NCI-H82 (cell line): ENCODE measurements around the gene PFDN2.

Experiments
- DNase-seq: peaks from one replicate; lab custom pipeline; 2025; lab: John Stamatoyannopoulos, UW

PFDN2 gene

GRCh38 chr1:161099090-161099802 is 18.6 kb downstream of the PFDN2 start:
- DNase-seq, result peak; percentile 44

GRCh38 chr1:161098210-161099068 is 19.4 kb downstream of the PFDN2 start, which contains the start of gene KLHDC9:
Gene KLHDC9 (plus strand): TSS chr1:161098361. CDS start chr1:161098536, 175 bp downstream.
- DNase-seq, result peak; percentile 95

- peak; percentile 53 for DNase-seq
These were observed 21.3 kb downstream of the PFDN2 start for GRCh38 chr1:161096530-161096929.

- DNase-seq, result no peak
These were observed 21.8 kb downstream of the PFDN2 start for GRCh38 chr1:161096015-161096414.

GRCh38 chr1:161095230-161095629 is 22.6 kb downstream of the PFDN2 start:
- no peak for DNase-seq

GRCh38 chr1:161094481-161094880 is 23.4 kb downstream of the PFDN2 start:
- DNase-seq, result no peak

- DNase-seq, result no peak
These were observed 25.2 kb downstream of the PFDN2 start for GRCh38 chr1:161092621-161093028.

- no peak for DNase-seq
These were observed 25.9 kb downstream of the PFDN2 start for GRCh38 chr1:161091796-161092507.

- DNase-seq, result no peak
These were observed 26.7 kb downstream of the PFDN2 start for GRCh38 chr1:161091093-161091492.

GRCh38 chr1:161090617-161091016 is 27.2 kb downstream of the PFDN2 start:
- no peak for DNase-seq

GRCh38 chr1:161089938-161090337 is 27.9 kb downstream of the PFDN2 start:
- DNase-seq, result no peak

- no peak for DNase-seq
These were observed 28.4 kb downstream of the PFDN2 start, which contains the start of gene NECTIN4 for GRCh38 chr1:161089251-161089924. Gene NECTIN4 (minus strand): TSS chr1:161089558. CDS start chr1:161089296, 262 bp downstream.

GRCh38 chr1:161088587-161089110 is 29.2 kb downstream of the PFDN2 start:
- DNase-seq, result no peak

GRCh38 chr1:161086457-161086856 is 31.4 kb downstream of the PFDN2 start:
- DNase-seq, result no peak

GRCh38 chr1:161085165-161085564 is 32.7 kb downstream of the PFDN2 start:
- DNase-seq, result peak; percentile 60

GRCh38 chr1:161084597-161084988 is 33.2 kb downstream of the PFDN2 start:
- DNase-seq, result no peak

- no peak for DNase-seq
These were observed 33.9 kb downstream of the PFDN2 start for GRCh38 chr1:161083748-161084596.

GRCh38 chr1:161082996-161083747 is 34.7 kb downstream of the PFDN2 start:
- no peak for DNase-seq

GRCh38 chr1:161082483-161082882 is 35.4 kb downstream of the PFDN2 start:
- DNase-seq, result no peak

- no peak for DNase-seq
These were observed 36.3 kb downstream of the PFDN2 start for GRCh38 chr1:161081519-161081918.
